ENCODE measurements around the gene RALY. TPM values are rescaled to one million over a fixed set of nuclear protein-coding genes. Genes with fewer than 3 reads are reported as not detected.

RALY gene
- total and polyA plus RNA-seq, 10 of the 15 experiments (the other 5 are each of a cell fraction or from before 2014, with no cell fraction given) = 1.2 to 246 (median 137) TPM

GRCh38 chr20:34014878-34015277, 21.2 kb downstream of the RALY start:
- H3K4me1 ChIP-seq (ENCODE audit: control insufficient read depth, insufficient read depth, low read length) = peaks cover 27% of the 10 kb centered on the region
- intact Hi-C loops (cut with micrococcal nuclease; ENCODE audit: unreplicated experiment) = no loop called here
- RAD21 ChIA-PET (ENCODE audit: unreplicated experiment) = no interaction called here
- H3K79me2 ChIP-seq (ENCODE audit: control insufficient read depth, insufficient read depth, low read length) = peaks cover 92% of the 10 kb centered on the region
- no peak overlapping the region for H3K4me2 ChIP-seq (ENCODE audit: control insufficient read depth, insufficient read depth)
- CTCF ChIA-PET = interaction anchor here (1.3 to 1.6 kb wide), 2 partner anchors 10 to 11 kb away, joined by 3 to 4 read pairs; no protein-coding TSS in a partner anchor
- H3K9me3 ChIP-seq (replicated peaks; ENCODE audit: control insufficient read depth, insufficient read depth, low read length) = no peaks in the 10 kb centered on the region
- no peak for FAIRE-seq
- ATAC-seq = no peak
- no peak overlapping the region for H2AFZ ChIP-seq (ENCODE audit: control insufficient read depth, low read depth, low read length)
- SMC1A ChIA-PET (ENCODE audit: uncharacterized antibody, unreplicated experiment) = interaction anchor here (0.7 to 0.9 kb wide), 2 partner anchors 9 to 23 kb away, joined by 3 read pairs; no protein-coding TSS in a partner anchor
- no peak overlapping the region for H3K9ac ChIP-seq (ENCODE audit: control insufficient read depth, insufficient read depth, low read length)
- peaks cover 0 to 5% of the 10 kb centered on the region in 2 experiments; a peak in 3 of 4 replicates for H3K36me3 ChIP-seq (ENCODE audit: control insufficient read depth in 2 of 2, insufficient read depth in 2 of 2, low read length in 1 of 2)
- TF ChIP-seq ZNF274 (IDR thresholded peaks at IDR 0.05; ENCODE audit: insufficient read depth, insufficient read length) = no peak
- TF ChIP-seq YY1 (IDR thresholded peaks at IDR 0.05; ENCODE audit: low read depth, low read length) = no peak
- TF ChIP-seq HSF1 (IDR thresholded peaks at IDR 0.05; ENCODE audit: low read depth, low read length) = peak; percentile 92
- no peak for TF ChIP-seq EZH2 (IDR thresholded peaks at IDR 0.05; ENCODE audit: borderline replicate concordance, control insufficient read depth, low read depth, low read length)
- TF ChIP-seq SREBF1 (IDR thresholded peaks at IDR 0.05; ENCODE audit: low read length) = no peak
- H3K27me3 ChIP-seq (replicated peaks in 1 of 2; ENCODE audit: control insufficient read depth in 2 of 2, insufficient read depth in 2 of 2, low read length in 1 of 2) = no peaks in the 10 kb centered on the region
- DNase-seq (ENCODE audit: low read depth, low spot score) = no peak
- 93% methylated on average over 1 of the region's 1 CpG for WGBS (ENCODE audit: insufficient coverage, insufficient replicate concordance, low lambda C conversion rate, missing lambda C conversion rate)
- no peak overlapping the region for H3K27ac ChIP-seq (ENCODE audit: control insufficient read depth, insufficient read depth)
- H3K4me3 ChIP-seq = no peak overlapping the region
- H4K20me1 ChIP-seq (ENCODE audit: control insufficient read depth, insufficient read depth) = peaks cover 8% of the 10 kb centered on the region
- in situ Hi-C loops (cut with MboI) = no loop called here
- POLR2A ChIA-PET = no interaction called here
- no TSS peak for BruUV-seq (replicated peaks)

Data from GM12878 (cell line).